Erythroblast (primary cell): ENCODE data around the gene CDC20.

ENCODE experiments used
- GATA1 ChIP-seq: IDR thresholded peaks from 2 replicates; pipeline ENCODE4 v1.6.1; 2011; ENCODE audit warnings: low read depth, mild to moderate bottlenecking, control low read depth, low read length, moderate library complexity
- POLR2A ChIP-seq: IDR thresholded peaks from 2 replicates; pipeline ENCODE4 v1.6.1; 2011; ENCODE audit warnings: mild to moderate bottlenecking, low read length

DNA sequence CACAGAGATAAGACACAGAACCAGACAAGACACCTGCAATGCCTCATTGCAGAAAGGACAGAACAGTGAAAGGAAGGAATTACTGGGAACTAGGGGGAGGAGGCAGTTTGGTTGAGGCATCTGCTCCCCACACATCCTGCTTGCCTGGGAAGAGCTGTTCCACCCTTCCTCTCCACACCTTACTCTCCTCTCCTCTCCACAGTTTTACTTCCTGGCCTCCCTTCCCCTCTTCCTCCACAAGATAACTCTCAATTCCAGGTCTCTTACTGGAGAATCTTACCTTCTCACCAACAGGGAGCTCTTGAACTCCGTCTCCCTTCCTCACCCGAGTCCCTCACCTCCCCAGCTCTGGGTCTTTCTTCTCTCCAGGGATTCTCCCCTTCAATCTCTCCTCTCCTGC lies 6.9 kb downstream of the CDC20 start:
- TF ChIP-seq POLR2A = no peak
- TF ChIP-seq GATA1 = no peak
